NCI-H748 (cell line): Measurements from ENCODE around the gene ZNF778.

Source experiments
- DNase-seq: peaks from one replicate; lab custom pipeline; 2025; ENCODE audit not compliant: unreplicated experiment; lab: John Stamatoyannopoulos, UW

ZNF778 gene

DNA sequence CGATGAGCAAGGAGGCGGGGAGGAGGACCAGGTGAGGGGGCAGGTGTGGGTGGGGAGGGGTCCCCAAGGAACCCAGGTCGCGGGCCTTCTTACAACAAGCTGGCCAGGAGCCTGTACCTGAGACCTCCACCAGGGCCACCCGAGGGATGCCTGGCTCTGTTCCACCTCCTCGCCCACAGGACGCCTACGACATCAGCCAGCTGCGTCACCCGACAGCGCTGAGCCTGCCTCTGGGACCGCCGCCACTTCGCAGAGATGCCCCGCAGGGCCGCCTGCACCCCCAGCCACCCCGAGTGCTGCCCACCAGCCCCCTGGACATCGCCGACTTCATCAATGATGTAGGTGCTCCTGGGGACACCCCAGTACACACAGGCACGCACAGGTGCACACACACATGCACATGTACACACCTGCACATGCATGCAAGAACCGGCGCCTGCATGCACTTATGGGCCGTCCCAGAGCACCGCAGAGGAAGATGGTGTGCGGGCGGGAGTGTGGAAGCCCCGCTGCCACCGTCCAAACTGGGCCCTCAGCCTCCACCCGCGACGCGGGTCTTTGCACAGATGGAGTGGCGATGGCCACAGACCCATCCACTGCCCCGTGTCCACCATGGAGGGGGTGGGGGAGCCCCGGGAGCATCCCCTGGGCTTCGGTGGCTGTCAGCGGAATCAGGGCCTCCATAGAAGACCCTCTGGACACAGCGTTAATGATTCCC lies 23.8 kb upstream of the ZNF778 start:
- peak; percentile 44 for DNase-seq

DNA sequence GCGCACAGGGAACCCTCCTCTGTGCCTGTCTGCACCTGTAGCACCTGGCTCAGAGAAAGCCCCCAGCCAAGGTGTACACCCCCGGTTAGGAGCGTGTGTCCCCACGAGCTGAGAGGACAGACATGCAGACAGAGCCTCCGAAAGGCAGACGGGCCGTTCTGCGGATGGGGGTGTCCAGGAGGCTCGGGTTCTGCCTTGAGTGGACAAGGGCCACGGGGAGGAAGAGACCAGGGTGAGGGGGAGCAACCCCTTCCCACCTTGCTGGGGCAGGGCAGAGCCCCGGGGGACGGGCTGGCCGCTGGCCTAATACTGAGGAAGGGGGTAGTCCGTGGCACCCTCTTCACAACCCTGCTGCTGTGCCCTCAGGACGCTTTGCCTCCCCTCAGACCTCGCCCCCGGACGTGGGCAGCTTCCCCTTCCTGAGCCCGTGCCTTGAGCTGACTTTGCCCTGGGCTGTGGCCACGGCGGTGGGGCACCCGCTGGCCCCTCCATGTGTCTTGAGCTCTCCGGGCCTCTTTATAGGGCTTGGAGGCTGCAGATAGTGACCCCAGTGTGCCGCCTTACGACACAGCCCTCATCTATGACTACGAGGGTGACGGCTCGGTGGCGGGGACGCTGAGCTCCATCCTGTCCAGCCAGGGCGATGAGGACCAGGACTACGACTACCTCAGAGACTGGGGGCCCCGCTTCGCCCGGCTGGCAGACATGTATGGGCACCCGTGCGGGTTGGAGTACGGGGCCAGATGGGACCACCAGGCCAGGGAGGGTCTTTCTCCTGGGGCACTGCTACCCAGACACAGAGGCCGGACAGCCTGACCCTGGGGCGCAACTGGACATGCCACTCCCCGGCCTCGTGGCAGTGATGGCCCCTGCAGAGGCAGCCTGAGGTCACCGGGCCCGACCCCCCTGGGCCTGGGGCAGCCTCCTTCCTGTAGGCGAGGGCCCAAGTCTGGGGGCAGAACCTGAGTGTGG lies 22.9 kb upstream of the ZNF778 start:
- no peak for DNase-seq

DNA sequence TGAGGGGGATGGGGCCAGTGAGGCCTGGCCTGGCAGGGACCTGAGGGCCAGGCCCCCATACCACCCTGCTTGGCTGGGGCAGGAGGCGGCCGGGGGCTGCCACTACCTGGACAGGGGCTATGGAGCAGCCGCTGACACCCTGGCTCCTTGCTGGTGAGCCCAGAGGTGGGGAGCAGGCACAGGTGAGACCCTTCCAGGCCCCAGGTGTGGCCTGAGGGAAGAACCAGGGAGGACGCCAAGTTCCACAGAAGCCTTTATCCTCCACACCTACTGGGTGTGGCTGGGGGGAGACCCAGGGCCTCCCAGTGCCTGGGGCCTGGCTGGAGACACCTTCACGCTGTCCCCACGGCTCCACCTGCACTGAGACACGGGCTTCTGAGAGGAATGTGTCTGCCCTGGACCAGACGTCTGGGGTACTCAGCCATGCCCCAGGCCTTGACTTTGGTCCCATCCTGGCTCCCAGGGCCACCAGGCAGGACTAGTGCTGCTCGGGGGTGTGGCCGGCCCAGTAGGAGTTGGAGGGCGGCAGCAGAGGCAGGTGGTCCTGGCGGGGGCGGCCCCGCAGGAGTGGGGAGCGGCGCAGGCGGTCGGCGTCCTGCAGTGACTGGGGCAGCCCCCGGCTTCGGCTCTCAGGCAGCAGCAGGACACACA lies 21.9 kb upstream of the ZNF778 start:
- DNase-seq, result no peak

DNA sequence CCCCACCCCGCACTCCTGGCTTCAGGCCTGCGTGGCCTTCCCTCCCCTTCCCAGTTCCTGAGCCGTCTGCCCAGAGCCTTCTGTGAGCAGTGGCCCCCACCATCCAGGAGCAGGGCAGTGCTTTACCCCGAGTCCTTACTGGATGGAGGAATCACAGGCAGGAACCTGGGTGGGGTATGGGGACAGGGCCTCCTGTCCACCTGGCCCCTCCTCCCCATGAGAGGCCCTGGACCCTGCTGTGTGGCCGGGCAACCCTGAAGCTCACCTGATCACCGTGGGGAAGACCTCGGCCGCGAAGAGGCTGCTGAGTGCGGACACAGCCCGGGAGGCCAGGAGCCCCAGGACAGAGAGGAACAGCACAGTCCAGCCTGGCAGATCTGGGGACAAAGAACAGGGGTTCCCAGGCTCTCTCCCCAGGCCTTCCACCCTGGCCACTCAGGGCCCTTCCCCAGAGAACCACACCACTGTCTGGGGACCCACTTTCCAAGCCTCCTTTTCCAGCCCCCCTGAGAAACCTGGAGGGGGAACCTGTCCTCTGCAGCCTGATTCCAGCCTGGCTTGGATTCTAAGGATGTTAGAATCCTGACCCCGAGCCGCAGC lies 20.4 kb upstream of the ZNF778 start:
- DNase-seq, result no peak

DNA sequence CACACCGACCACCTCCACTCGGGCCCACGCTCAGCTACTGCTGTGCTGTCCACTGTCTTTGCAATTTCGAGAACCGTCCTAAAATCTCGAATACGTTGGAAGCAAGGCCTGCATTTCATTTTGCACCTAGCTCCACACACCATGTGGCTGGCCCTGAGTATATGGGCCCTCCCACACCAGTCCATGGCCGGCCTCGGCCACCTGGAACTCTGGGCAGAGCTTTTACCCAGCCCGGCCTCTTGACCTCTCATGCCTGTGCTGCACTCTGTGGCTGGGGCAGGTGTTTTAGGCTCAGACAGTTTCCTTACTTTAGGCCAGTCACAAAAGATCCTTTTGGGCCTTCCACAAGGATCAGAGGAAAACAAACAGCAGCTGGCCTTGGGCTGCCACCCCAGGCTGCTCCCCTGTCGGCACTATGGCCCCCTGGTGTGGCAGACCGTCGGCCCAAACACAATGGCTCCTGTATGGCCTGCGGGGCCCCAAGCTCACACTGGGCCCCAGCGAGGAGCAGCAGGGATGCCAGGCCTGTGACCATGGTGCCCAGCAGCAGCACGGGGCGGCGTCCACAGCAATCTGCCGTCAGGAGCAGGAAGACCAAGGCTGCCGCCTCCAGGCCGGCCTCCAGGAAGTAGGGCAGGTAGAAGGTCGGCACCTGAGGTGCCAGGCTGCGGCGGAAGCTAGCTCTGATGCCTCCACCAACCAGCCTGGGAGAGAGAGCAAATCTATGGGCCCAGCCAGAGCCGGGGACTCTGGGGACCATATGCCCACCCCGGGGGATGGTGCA lies 19.7 kb upstream of the ZNF778 start:
- DNase-seq, result no peak

DNA sequence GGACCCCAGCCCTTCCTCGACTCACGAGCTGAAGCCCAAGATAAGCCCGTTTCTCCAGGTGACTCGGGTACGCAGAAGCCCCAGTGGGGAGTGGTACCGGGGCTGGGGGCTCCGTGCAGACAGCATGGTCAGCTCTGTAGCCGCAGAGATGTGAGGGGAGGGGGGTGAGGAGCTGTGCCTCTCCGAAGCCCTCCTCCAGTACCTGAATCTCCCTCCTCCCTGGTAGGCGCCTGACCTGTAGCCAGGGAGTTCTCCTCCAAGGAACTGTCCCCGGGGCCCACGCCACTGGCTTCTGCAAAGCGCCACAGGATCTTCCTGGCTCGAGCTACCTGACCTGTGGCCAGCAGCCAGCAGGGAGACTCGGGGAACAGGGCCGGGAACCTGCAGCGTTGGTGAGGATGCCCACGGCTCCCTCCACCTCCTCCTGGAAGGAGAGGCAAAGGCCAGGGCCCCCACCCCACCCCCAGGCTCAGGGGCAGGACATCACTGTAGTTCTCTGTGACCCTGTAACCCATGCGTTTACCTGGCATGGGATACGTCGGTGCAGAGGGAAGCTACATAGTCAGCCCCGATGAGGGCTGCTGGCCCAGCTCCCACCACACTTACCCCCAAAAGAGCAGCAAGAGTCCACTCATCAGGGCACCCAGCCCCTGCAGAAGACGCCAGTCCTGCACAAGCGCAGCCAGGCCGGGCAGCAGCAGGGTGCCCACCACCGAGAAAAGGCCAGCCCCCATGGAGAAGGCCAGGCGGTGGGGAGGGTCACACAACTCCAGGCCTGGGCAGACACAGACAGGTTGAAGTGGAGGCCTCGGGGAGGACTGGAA lies 18.9 kb upstream of the ZNF778 start:
- no peak for DNase-seq

DNA sequence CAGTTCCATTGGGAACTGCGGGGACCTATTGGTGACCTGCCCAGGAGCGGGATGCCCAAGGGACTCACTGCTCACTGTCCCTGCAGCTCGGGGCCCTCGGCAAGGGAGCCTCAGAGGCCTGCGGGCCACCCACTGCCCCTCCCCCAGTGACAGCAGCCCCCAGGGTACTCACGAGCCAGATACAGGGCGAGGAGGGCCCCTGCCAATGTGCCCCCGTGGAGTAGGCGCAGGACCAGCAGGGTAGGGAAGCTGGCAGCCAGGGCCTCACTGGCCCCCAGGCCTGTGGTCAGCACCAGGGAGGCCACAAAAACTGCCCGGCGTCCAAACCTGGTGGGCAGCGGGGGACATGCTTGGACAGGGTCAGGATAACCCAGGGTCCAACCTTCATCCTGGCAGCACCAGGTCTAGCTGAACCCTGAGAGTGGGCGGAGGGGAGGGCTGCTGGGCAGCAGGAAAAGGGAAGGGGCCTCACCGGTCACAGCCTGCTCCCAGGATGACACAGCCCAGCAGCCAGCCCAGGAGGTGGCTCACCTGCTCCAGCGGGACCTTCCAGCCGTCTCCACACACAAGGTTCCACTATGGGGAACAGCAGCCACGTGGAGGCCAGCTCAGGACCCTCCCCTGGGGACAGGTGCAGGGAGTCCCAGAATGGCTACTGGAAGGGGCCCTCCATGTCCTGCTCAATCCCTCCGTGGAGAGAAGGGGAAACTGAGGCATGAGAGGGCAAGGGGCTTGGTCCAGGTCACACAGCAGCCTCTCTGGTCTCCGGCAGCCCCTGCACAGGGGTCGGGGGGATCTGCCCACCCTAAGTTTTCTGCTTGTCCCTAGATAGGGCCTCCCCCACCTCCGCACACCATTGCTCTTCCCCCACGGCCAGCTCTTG lies 18.0 kb upstream of the ZNF778 start:
- no peak for DNase-seq

DNA sequence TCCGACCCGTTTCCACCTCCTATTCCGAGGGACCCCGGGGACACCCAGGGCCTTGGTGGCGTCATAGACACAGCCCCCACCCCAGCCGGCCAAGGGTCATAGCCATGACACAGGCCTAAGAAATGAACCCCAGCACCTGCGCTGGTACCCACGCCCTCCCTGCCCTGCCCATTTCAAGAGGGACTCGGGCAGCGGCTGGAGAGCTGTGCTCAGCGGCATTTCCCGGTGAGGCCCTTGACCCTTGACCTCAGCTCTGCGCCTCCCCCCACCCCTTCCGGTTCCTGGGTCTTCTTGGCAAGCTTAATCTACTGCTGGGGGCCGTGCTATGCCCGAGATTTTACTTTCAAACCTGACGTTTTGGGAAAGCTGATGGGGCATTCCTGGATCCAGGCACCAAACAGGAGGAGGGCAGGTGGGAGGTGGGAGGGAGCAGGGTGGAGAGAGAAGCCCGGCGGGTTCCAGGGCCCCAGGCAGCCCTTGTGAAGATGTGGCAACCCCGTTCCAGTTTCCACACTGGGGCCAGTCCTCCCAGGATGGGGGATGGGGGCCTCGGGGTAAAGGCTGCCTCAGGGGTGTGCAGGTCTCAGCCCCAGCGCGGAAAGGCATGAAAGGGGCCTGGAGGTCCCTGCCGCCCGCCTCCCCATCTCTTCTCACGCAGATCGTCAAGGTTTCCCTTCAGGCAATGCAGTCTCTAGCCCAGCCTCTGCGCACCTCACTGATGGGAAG lies 17.2 kb upstream of the ZNF778 start, which contains the start of gene SLC22A31:
Gene SLC22A31, minus strand, starts transcription at position 414 of the 726 bp plus-strand sequence. Its CDS starts 36 bp downstream, at position 378.
- DNase-seq, result peak; percentile 17

DNA sequence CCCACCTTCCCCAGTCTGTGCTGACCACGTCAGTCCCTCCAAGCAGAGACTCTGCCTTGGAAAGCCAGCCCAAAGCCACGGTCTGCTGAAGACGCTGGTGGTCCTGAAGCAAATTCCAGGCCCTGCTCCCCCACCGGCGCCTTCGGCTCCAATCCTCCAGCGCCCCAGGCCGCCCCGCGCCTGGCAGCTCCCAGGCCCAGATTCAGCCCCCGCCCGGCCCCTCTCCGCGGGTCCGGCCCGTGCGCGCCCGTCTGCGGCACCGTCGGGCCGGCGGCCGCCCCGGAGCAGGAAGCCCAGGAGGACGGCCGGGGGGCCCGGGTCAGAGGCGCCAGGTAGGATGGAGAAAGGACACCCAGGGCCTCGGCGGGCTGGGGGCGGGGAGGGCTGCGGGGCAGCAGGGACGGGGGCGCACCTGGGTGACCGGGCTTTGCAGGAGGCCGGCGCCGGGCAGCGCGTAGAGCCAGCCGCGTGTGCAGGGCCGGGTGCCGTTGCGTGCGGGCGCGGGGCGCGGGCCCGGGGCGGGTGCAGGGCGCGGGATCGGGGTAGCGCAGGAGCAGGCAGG lies 16.6 kb upstream of the ZNF778 start:
- no peak for DNase-seq

DNA sequence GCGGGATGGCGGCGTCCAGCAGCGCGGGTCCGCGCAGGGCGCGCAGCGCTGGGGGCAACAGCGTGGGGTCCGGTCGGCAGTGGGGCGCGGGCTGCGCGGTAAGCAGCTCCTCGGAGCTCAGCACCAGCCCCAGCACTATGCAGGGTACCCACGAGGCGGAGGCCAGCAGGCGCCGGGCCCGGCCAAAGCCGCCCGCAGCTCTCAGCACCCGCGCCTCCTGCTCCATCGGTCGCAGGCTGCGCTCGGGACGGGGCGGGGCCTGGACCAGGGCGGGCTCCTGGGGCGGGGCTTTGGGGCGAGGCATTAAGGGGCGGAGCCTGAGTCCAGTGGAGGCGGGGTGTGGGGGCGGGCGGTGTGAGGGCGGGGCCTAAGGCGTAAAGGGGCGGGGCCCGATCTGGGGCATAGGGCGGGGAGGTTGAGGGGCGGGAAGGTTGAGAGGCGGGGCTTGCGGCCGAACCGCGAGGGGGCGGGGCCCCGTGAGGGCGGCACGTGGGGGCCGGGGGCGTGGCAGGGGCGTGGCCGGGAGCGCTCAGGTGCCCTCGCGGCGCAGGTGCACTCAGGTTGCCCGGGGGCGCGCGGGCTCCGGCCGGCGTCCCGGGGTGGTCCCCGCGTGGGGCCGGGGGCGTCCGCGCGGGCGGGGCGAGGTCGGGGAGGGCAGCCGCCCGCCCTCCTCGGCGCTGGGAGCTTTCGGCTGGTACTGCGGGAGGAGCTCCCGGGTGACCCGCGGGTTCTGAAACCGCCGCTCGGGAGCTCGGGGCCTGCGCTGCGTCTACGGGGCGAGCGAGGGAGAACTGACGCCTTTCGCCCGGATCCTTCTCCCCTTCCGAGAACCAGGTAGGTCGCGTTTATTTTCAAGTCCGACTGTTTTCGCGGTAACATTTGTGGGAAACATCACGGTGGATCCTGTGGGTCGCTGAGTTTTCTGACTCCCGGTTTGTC lies 15.8 kb upstream of the ZNF778 start:
- peak; percentile 75 for DNase-seq

DNA sequence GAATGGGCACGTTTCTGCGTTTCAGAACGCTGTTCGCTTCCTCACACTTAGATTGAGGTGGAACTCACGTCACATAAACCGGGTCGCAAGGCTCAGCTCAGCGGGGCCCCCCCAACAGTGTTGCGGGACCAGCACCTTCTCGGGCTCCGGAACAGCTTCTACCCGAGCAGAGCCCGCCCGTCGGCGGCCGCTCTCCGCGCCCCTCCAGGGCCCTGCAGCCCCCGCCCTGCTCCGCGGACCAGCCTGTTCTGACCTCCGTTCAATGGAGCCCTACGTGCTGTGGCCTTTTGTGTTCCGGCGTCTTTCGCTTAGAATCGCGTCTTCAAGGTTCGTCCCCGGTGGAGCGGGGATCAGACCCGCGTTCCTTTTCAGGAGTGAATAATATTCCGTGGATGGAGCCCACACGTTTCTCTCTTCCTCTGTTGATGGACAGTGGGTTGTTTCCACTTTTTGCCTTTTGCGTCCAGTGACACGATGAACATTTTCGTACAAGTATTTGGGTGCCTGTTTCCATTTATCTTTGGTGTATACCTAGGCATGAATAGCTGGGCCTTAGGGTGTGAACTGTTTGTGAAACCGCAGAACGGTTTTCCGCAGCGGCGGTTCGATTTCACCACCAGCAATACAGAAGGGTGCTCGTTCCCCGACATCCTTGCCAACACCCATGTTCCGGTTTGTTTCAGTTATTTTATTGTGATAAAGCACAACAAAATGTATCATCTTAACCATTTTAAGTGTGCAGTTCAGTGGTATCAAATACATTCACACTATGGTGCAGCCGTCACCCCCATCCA lies 14.9 kb upstream of the ZNF778 start:
- DNase-seq, result no peak

DNA sequence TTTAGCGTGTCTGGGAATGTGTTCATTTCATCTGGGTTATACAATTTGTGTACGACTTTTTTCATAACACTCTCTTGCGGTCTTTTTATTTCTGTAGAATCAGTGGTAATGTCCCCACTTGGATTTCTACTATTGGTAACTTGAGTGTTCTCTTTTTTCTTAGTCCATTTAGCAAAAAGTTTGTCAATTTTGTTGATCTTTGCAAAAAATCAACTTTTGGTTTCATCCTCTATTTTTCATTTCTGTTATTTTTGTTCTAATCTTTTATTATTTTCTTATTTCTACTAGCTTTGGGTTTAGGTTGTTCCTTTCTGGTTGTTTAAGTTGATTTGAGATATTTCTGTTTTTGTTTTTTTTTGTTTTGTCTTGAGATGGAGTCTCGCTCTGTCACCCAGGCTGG lies 9.5 kb upstream of the ZNF778 start:
- DNase-seq, result no peak

DNA sequence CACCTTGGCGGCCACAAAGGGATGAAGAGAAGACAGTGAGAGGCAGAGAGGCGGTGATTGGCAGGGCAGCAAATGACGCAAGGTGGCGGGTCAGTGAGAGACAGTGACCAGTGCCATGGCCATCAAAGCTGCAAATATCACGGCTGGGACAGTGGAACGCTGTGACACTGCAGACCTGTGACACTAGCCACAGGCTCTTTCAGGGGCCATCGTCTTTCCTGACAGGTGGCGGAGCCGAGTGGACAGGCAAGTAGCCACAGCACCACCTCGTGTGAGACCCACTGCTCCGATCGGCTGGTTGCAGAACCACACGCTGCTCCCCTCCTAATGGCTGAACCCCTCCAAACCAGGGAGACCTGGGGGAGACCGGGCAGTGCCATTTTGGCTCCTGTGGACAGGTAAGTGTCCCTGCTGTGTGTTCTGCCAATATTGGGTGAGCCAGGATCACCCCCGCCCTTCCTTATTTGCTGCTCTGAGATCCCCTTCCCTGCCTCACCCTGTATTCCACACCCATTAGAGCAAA lies 7.9 kb upstream of the ZNF778 start:
- no peak for DNase-seq

DNA sequence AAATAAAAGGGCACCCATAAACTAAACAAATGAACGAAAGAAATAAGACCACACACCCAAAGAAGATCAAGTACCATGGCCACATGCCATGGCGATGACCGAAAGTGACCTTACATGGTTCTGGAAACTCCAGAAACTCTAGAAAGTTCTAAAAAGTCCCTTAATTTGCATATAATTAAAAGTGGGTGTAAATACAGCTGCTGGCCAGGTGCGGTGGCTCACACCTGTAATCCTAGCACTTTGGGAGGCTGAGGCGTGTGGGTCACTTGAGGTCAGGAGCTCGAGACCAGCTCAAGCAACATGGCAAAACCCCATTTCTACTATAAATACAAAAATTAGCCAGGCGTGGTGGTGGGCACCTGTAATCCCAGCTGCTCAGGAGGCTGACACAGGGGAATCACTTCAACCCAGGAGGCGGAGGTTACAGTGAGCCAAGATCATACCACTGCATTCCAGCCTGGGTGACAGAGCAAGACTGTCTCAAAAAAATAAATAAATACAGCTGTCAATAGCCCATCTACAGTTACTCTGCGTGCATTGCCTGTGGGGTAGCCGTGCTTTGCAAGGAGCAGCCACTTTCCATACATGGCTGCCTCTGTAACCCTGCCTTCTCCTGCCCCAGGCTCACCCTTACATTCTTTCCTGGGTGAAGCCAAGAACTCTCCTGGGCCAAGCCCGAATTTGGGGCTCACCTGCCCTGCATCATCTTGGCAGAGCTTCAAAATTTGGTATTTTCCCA lies 7.2 kb upstream of the ZNF778 start:
- DNase-seq, result no peak
